ENCODE measurements around the gene BMP8B.

DNA sequence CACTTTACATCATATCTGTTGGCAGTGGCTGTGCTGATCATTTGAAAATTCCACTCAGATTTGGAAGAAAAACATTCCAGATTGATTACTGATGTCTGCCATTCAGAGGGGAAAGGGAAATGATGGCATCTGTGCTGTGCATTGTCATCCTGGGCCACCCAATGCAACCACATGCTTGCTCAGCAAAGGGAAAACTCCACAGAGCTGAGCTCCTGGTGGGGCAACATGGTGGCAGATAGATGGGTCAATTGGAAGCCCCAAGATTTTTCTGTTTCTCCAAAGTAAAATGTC is 29.3 kb downstream of the BMP8B start:
- TF ChIP-seq, protein P1, sequence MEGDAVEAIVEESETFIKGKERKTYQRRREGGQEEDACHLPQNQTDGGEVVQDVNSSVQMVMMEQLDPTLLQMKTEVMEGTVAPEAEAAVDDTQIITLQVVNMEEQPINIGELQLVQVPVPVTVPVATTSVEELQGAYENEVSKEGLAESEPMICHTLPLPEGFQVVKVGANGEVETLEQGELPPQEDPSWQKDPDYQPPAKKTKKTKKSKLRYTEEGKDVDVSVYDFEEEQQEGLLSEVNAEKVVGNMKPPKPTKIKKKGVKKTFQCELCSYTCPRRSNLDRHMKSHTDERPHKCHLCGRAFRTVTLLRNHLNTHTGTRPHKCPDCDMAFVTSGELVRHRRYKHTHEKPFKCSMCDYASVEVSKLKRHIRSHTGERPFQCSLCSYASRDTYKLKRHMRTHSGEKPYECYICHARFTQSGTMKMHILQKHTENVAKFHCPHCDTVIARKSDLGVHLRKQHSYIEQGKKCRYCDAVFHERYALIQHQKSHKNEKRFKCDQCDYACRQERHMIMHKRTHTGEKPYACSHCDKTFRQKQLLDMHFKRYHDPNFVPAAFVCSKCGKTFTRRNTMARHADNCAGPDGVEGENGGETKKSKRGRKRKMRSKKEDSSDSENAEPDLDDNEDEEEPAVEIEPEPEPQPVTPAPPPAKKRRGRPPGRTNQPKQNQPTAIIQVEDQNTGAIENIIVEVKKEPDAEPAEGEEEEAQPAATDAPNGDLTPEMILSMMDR (conservative IDR thresholded peaks at IDR 0.05 in 1 of 2, IDR thresholded peaks at IDR 0.05 in 1 of 2; ENCODE audit: low read depth in 1 of 2, low read length in 2 of 2) = no peak
- no peak for TF ChIP-seq EZH2 (IDR thresholded peaks at IDR 0.05; ENCODE audit: low read length, missing control alignments)

Data from fibroblast of lung (primary cell).